ENCODE measurements around the gene CCL2.

CCL2 gene

GRCh38 chr17:34302636-34303035, 47.6 kb downstream of the CCL2 start:
- in situ Hi-C loops (cut with HindIII; ENCODE audit: low sequenced_read_pairs) = no loop called here
- TF ChIP-seq, protein P1, sequence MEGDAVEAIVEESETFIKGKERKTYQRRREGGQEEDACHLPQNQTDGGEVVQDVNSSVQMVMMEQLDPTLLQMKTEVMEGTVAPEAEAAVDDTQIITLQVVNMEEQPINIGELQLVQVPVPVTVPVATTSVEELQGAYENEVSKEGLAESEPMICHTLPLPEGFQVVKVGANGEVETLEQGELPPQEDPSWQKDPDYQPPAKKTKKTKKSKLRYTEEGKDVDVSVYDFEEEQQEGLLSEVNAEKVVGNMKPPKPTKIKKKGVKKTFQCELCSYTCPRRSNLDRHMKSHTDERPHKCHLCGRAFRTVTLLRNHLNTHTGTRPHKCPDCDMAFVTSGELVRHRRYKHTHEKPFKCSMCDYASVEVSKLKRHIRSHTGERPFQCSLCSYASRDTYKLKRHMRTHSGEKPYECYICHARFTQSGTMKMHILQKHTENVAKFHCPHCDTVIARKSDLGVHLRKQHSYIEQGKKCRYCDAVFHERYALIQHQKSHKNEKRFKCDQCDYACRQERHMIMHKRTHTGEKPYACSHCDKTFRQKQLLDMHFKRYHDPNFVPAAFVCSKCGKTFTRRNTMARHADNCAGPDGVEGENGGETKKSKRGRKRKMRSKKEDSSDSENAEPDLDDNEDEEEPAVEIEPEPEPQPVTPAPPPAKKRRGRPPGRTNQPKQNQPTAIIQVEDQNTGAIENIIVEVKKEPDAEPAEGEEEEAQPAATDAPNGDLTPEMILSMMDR (IDR thresholded peaks at IDR 0.05; ENCODE audit: low read depth, low read length) = no peak

GRCh38 chr17:34303606-34304005, 48.5 kb downstream of the CCL2 start:
- DNase-seq (ENCODE audit: low read depth, low spot score) = no peak
- H3K4me3 ChIP-seq (ENCODE audit: low read depth, low read length) = no peak overlapping the region
- TF ChIP-seq, protein P1 (IDR thresholded peaks at IDR 0.05; ENCODE audit: low read depth, low read length) = no peak
- in situ Hi-C loops (cut with HindIII; ENCODE audit: low sequenced_read_pairs) = no loop called here

More at GRCh38 chr17:34302636-34303035, 47.6 kb downstream of the CCL2 start:
- no peak overlapping the region for H3K4me3 ChIP-seq (ENCODE audit: low read depth, low read length)
- DNase-seq (ENCODE audit: low read depth, low spot score) = no peak

DNA sequence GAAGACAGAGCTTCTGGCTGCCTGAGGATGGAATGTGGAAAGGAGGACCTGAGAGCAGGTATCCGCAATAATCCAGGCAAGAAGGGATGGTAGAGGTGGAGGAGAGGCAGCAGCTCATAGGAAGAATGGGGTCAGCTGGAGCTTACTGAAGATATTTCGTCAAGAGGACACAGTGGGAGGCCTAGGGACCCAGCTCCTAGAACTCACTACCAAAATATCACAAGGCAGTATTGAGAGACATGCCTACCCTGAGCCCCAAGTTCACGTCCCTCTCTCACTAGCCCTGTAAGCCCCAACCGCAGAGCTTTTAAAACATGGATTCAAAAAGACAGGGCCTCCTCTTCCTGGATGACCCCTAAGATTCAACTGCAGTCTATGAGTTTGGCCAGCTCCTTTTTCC, 50.0 kb downstream of the CCL2 start:
- TF ChIP-seq, protein P1 (IDR thresholded peaks at IDR 0.05; ENCODE audit: low read depth, low read length) = no peak
- DNase-seq (ENCODE audit: low read depth, low spot score) = no peak
- in situ Hi-C loops (cut with HindIII; ENCODE audit: low sequenced_read_pairs) = no loop called here
- H3K4me3 ChIP-seq (ENCODE audit: low read depth, low read length) = no peak overlapping the region

DNA sequence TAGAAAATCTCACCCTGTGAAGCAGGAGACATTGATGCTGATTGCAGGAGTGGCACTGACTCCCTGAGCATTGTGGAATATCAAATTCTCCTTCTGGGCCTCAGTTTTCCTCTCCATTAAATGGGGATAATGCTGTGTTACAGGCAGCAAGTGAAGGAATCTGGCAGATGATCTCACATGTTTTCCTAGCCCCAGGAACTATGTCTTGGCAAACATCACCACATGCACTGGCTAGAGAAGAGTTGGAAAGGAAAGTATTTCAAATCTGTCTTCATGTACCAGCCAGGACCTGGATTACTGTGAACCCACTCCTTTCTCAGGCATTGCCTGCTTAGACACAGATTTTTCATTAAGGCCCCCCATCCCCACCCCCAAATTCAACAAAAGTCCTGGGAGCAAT, 50.5 kb downstream of the CCL2 start:
- in situ Hi-C loops (cut with HindIII; ENCODE audit: low sequenced_read_pairs) = no loop called here
- DNase-seq (ENCODE audit: low read depth, low spot score) = no peak
- TF ChIP-seq, protein P1 (IDR thresholded peaks at IDR 0.05; ENCODE audit: low read depth, low read length) = no peak
- H3K4me3 ChIP-seq (ENCODE audit: low read depth, low read length) = no peak overlapping the region

DNA sequence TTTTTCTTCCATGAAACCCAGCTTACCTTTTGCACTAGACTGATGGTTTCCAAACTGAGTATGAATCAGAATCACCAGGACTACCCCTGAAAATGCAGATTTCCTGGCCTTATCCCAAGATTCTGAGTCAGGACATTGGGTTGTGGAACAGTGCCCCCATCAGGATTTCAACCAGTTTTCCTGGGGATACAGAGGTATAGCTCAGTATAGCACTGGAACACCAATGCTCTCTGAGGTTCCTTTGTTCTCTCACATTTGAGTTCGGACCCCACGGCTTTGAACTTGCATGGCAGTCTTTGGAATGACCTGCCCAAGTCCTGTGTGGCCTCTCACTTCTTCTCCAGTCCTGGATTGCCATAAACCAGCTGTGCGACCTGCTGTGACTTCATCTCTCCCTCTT, 51.4 kb downstream of the CCL2 start:
- TF ChIP-seq, protein P1 (IDR thresholded peaks at IDR 0.05; ENCODE audit: low read depth, low read length) = peak; percentile 57
- in situ Hi-C loops (cut with HindIII; ENCODE audit: low sequenced_read_pairs) = no loop called here
- no peak overlapping the region for H3K4me3 ChIP-seq (ENCODE audit: low read depth, low read length)
- peak; percentile 74 for DNase-seq (ENCODE audit: low read depth, low spot score)
